ENCODE measurements around the gene RGS7.

Gene RGS7

GRCh38 chr1:241235256-241235897 lies 121.6 kb downstream of the RGS7 start:
- TF ChIP-seq CTCF (IDR thresholded peaks at IDR 0.05; ENCODE audit: low read depth, low read length) (no peak), EZH2phosphoT487 (IDR thresholded peaks at IDR 0.05; ENCODE audit: low read depth) (no peak)
- no peak overlapping the region for H3K27ac ChIP-seq (ENCODE audit: low read length)
- no peaks in the 10 kb centered on the region for H3K9me3 ChIP-seq (ENCODE audit: insufficient read depth, low read length)
- H3K4me3 ChIP-seq (ENCODE audit: low read length): no peak overlapping the region
- H3K4me2 ChIP-seq (ENCODE audit: low read length): no peak overlapping the region
- no peaks in the 10 kb centered on the region for H4K20me1 ChIP-seq (ENCODE audit: insufficient read depth, low read length)
- no peaks in the 10 kb centered on the region for H3K4me1 ChIP-seq (ENCODE audit: low read length)
- H3K36me3 ChIP-seq (replicated peaks; ENCODE audit: low read depth, low read length): no peaks in the 10 kb centered on the region
- H3K79me2 ChIP-seq (ENCODE audit: low read length): no peaks in the 10 kb centered on the region
- H3K27me3 ChIP-seq (ENCODE audit: low read depth, low read length): no peaks in the 10 kb centered on the region
- no peak overlapping the region for H2AFZ ChIP-seq (ENCODE audit: low read depth, low read length)
- no peak overlapping the region for H3K9ac ChIP-seq (ENCODE audit: low read length)

- no peaks in the 10 kb centered on the region for H4K20me1 ChIP-seq (ENCODE audit: insufficient read depth, low read length)
- H2AFZ ChIP-seq (ENCODE audit: low read depth, low read length): no peak overlapping the region
- TF ChIP-seq CTCF (IDR thresholded peaks at IDR 0.05; ENCODE audit: low read depth, low read length) (no peak), EZH2phosphoT487 (IDR thresholded peaks at IDR 0.05; ENCODE audit: low read depth) (no peak)
- H3K9ac ChIP-seq (ENCODE audit: low read length): no peak overlapping the region
- no peaks in the 10 kb centered on the region for H3K36me3 ChIP-seq (replicated peaks; ENCODE audit: low read depth, low read length)
- H3K9me3 ChIP-seq (ENCODE audit: insufficient read depth, low read length): no peaks in the 10 kb centered on the region
- H3K4me2 ChIP-seq (ENCODE audit: low read length): no peak overlapping the region
- H3K4me3 ChIP-seq (ENCODE audit: low read length): no peak overlapping the region
- H3K79me2 ChIP-seq (ENCODE audit: low read length): no peaks in the 10 kb centered on the region
- no peaks in the 10 kb centered on the region for H3K4me1 ChIP-seq (ENCODE audit: low read length)
- H3K27me3 ChIP-seq (ENCODE audit: low read depth, low read length): no peaks in the 10 kb centered on the region
- H3K27ac ChIP-seq (ENCODE audit: low read length): no peak overlapping the region
Measured at GRCh38 chr1:241229711-241230110, 127.3 kb downstream of the RGS7 start.

- H3K9ac ChIP-seq (ENCODE audit: low read length): no peak overlapping the region
- no peak overlapping the region for H3K4me3 ChIP-seq (ENCODE audit: low read length)
- no peaks in the 10 kb centered on the region for H3K79me2 ChIP-seq (ENCODE audit: low read length)
- H2AFZ ChIP-seq (ENCODE audit: low read depth, low read length): no peak overlapping the region
- no peak overlapping the region for H3K27ac ChIP-seq (ENCODE audit: low read length)
- H3K27me3 ChIP-seq (ENCODE audit: low read depth, low read length): no peaks in the 10 kb centered on the region
- TF ChIP-seq EZH2phosphoT487 (IDR thresholded peaks at IDR 0.05; ENCODE audit: low read depth) (no peak), CTCF (IDR thresholded peaks at IDR 0.05; ENCODE audit: low read depth, low read length) (no peak)
- H3K9me3 ChIP-seq (ENCODE audit: insufficient read depth, low read length): no peaks in the 10 kb centered on the region
- H4K20me1 ChIP-seq (ENCODE audit: insufficient read depth, low read length): no peaks in the 10 kb centered on the region
- no peaks in the 10 kb centered on the region for H3K4me1 ChIP-seq (ENCODE audit: low read length)
- H3K4me2 ChIP-seq (ENCODE audit: low read length): no peak overlapping the region
- no peaks in the 10 kb centered on the region for H3K36me3 ChIP-seq (replicated peaks; ENCODE audit: low read depth, low read length)
Measured at GRCh38 chr1:241229216-241229615, 127.8 kb downstream of the RGS7 start.

GRCh38 chr1:241228339-241228738 lies 128.7 kb downstream of the RGS7 start:
- Histone ChIP-seq H3K27ac (ENCODE audit: low read length) (no peak overlapping the region), H3K36me3 (replicated peaks; ENCODE audit: low read depth, low read length) (no peaks in the 10 kb centered on the region), H3K4me2 (ENCODE audit: low read length) (no peak overlapping the region), H2AFZ (ENCODE audit: low read depth, low read length) (no peak overlapping the region), H3K9ac (ENCODE audit: low read length) (no peak overlapping the region), H3K79me2 (ENCODE audit: low read length) (no peaks in the 10 kb centered on the region), H4K20me1 (ENCODE audit: insufficient read depth, low read length) (no peaks in the 10 kb centered on the region), H3K4me3 (ENCODE audit: low read length) (no peak overlapping the region), H3K27me3 (ENCODE audit: low read depth, low read length) (no peaks in the 10 kb centered on the region), H3K4me1 (ENCODE audit: low read length) (no peaks in the 10 kb centered on the region), H3K9me3 (ENCODE audit: insufficient read depth, low read length) (no peaks in the 10 kb centered on the region)
- TF ChIP-seq CTCF (IDR thresholded peaks at IDR 0.05; ENCODE audit: low read depth, low read length): no peak
- TF ChIP-seq EZH2phosphoT487 (IDR thresholded peaks at IDR 0.05; ENCODE audit: low read depth): no peak

All from OCI-LY3 (cell line).